RPMI8226 (cell line): ENCODE results near the gene SLC48A1.

Experiments
- DNase-seq: peaks from one replicate; pipeline ENCODE4 v3.0.0-alpha.2; 2015

Gene SLC48A1

GRCh38 chr12:47758834-47759690 lies 14.0 kb upstream of the SLC48A1 start, which contains the start of gene RAPGEF3:
RAPGEF3 (minus strand) TSS chr12:47758880; CDS start chr12:47758556, 324 bp downstream.
- DNase-seq = peak; percentile 84

DNA sequence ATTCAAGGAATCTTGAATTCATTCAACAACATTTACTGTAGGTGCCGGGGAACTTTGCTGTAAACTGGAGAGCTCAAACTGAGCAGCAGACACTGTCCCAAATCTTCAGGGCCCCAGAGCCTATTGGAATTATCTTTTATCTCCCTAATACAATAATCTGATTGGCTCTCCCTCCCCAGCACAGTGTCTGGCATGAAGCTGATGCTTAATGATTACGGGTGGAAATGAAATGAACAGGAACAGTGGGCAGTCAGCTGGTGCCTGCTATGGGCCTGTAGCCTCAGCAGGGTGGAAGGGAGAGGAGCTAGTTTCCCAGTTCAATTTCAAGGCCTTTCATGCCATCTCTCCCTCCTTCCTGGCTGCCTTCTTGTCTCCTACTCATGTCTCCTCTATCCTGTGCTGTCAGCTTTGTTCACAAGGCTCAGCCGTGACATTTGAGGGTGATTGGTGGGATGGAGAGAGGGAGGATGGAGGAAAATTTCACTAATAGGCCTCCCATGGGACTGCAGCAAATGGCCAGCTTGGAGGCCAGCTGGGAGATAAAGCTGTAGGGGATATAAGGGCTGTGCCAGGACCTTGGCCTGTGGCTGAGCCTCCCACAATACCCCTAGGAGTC lies 10.1 kb upstream of the SLC48A1 start:
- DNase-seq = no peak

DNA sequence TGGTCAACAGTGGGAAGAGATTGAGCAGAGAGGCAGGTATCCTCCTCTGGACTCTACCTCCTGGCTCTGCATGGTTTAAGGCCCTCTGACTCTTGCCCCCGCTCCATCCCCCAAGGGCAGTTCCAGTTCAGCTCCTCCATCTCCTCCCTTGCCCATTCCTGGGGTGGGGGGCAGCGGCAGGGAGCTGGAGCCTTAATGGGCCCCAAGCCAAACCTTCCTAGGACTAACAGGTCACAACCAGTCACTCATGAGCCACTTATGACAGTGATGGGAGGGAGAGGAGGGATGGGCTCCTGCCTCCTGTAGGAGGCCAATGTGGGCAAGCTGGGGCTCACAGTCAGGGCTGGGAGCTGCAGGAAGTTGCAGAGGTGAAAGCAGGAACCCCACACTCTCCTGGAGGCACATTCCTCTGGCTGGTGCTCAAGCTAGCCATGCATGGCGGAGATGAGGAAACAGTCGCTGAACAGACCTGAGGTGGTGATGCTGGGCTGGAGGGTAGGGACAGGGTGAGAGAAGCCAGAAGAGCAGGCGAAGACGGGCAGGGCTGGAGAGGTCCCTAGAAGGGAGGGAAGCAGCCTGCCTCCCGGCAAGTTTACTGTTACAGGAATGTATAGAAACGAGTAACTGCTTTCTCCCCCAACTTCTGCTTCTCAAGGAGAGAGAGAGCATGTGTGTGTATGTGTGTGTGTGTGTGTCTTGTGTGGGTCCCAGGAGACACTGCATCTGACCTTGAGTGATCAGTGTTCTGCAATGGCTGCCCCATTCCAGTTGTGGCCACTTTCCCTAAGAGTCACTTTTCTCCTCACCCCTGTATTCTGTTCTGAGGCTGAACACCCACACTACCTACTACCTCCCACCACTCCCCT lies 9.3 kb upstream of the SLC48A1 start:
- DNase-seq = no peak

GRCh38 chr12:47766502-47767215 lies 6.4 kb upstream of the SLC48A1 start:
- no peak for DNase-seq

DNA sequence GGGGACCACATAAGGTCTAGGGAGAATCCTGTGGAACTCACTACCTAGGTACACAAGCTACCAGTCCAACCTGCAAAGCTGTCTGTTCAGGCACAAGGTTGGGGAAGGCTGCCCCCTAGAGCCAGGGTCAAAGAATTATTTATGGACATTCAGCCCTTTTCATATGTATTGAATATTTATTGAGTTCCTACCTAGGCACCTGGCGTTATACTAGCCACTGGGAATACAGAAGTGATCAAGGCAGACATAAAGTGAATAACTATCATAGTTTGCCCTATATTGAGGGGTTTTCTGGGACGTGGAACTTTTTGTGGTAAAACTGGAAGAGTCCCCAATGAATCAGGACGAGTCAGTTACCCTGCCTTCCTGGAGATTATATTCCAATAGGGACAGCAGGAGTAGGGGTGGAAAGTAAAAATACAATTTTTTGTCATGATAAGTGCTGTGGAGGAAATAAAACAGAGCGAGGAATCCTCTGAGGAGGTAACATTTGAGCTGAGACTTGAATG lies 5.8 kb upstream of the SLC48A1 start:
- peak; percentile 75 for DNase-seq

DNA sequence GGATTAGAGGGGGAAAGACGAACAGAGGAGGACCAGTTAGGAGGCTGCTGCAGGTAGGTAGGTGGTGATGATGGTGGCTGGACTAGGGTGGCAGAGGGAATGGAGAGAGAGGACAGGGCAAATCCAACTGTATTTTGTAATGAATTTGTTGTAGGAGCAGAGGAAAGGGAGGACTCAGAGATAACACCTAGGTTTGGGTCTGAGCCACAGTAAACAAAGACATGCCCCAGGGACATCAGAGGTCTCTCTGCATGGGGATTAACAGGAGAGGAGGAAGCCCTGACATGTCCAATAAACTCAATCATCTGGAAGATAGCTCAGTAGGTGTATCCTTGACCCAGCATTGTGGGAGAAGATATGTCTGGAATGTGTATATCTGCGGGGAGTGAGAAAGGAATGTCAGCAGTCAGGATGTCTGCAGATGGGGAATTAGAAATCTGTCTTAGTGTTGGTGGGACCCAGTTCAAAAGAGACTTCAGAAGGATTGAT lies 4.7 kb upstream of the SLC48A1 start:
- no peak for DNase-seq

- DNase-seq = no peak
Measured at GRCh38 chr12:47769234-47770085, 3.6 kb upstream of the SLC48A1 start.

GRCh38 chr12:47770086-47770726 lies 2.8 kb upstream of the SLC48A1 start:
- DNase-seq = no peak

DNA sequence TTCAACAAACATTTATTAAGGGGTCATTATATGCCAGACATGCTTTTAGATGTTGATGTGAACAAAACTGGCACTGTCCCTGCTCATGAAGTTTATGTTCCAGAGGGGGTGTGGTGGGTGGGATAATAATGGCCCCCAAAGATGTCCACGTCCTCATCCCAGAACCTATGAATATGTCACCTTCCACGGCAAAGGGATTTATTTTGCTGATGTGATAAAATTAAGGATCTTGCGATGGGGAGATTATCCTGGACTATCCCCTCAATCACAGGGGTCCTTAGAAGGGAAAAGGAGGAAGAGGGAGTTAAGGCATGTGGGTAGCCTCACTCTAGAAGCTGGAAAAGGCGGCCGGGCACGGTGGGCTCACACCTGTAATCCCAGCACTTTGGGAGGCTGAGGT lies 1.7 kb upstream of the SLC48A1 start:
- DNase-seq = no peak

DNA sequence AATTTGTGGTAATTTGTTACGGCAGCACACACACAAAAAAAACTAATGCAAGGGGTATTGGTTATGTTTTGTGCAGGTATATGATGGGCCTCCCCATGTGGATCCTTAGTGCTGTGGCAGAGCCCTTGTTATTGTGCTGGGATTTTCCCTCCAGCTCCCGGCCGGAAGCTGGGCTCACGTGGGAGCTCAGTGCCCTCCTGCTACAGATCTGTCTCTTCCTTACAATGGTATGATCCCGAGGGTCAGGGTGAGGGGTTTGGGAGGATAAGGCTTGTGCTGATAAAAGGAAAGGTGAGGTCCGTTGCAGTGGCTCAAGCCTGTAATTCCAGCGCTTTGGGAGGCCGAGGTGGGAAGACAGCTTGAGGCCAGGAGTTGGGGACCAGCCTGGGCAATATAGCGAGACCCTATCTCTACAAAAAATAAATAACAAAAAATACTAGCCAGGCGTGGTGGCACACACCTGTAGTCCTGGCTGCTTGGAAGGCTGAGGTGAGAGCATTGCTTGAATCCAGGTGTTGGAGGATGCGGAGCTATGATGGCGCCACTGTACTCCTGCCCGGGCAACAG lies 861 bp upstream of the SLC48A1 start:
- DNase-seq = no peak

DNA sequence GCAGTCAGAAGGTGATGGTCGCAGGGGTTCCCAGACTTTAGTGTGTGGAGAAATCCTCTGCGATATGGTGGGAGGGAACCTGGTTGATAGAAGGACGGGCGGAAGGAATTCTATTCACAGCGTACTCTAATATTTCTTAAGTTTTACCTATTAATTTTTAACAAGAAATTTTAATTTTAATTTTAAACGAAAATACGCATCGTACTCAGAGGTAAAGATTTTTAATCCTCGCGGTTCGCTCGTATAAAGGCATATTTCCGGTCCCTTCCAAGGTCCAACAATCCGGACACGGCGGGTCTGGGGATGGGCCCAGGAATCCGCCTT lies 338 bp upstream of the SLC48A1 start:
- no peak for DNase-seq

DNA sequence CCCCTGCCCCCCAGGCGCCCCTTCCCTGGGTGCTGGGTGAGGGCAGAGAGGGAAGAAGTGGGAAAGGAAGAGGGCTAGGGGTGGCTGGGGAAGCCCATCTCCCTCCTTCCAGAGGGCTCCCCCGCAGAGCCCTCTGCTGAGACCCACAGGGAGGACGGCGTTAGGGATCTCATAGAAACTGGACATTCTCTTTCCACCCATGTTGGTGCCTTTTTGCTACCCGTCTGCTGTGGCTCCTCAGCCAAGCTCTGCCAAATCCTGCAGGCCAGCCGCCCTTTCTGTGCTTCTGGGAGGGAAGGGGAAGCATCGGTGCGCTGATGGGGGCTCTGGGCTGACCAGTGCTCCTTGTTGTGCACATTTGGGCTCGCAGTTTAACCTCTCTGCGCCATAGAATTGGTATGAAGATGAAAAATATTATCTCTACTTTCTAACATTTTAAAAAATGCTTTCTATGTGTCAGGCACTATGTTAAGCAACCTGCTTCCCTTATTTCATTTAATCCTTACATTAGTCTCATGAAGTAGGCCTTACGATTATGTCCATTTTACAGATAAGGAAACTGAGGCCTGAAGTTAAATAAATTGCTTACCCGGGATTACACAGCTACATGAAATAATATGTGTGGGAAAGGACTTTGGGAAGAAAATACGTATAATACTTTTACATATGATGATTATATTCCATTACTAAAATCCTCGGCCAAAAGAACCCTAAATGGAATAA lies 981 bp downstream of the SLC48A1 start:
- DNase-seq = peak; percentile 41

DNA sequence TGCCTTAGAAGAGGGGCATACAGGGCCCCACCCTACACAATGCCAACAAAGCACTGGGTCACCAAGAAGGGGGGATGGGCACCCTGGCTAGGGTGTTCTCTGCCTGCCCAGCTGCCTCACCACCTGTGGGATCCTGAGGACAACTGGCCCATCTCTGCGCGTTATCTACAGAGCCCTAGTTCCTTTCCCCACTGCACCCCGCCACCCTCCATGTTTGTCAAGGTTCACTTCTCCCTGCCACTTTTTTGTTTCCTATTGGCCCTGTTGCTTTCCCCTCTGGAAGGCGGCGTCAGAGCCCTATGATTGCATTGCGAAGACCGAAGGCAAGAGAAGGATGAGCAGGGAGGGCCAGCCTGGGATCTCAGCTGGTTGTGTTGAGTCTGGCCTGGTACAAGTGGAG lies 1.6 kb downstream of the SLC48A1 start:
- DNase-seq = peak; percentile 51

GRCh38 chr12:47775100-47775911 lies 2.3 kb downstream of the SLC48A1 start:
- DNase-seq = peak; percentile 89

DNA sequence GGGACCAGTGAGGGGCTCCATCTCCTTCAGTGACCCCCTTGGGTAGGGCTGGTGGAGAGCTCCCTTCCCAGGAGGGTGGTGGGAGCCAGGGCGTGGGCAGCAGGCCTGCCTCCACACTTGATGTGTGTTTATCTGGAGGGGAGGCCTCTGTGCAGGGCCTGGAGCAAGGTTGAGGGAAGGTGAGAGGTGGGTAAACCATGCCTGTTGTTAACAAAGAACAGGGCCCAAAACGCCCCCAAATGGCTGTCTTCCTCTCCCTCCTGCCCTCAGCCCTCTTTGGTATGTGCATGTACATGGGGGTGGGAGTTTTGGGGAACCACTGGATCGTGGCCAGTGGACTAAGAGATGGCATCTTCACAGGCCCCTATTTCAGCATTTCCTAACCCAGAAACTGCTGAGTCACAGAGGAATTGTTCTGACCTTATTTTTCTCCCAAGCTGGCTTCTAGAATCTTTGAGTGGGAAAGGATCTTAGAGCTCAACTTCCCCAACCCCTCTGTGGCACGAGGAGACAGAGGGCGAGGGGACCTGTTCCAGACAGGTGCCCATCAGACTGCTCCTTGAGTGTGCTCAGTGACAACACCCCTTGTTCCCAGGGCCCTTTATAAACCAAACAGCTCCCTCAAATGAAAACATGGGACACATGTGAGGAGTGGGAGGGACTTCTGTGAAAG lies 3.6 kb downstream of the SLC48A1 start:
- no peak for DNase-seq

DNA sequence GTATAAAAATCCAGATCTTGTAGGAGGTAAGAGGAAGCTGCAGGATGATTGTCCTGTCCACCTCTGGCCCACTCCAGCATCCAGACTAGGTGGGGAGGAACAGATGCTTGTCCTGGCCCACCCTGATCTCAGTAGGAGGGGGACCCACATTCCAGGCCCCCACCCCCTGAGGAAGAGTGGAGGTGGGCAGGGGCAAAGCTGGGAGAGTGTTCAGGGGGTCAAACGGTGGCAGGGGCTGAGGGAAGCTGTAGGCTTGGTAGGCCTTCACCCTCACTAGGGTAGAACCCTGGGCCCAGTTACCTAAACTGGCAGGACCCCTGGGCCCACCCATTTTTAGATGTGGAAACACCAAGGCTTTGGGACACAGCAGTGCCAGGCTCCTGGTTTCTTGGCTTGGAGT lies 4.1 kb downstream of the SLC48A1 start:
- DNase-seq = no peak

GRCh38 chr12:47777741-47778558 lies 4.9 kb downstream of the SLC48A1 start:
- peak; percentile 55 for DNase-seq
